Left ventricle myocardium superior (tissue), 1 donor: Measurements from ENCODE around the gene LTBP1. TPM values are rescaled to one million over a fixed set of nuclear protein-coding genes. Genes with fewer than 3 reads are reported as not detected.

ENCODE experiments used
- ATAC-seq: fragments of 200-7000 bp; cut with Tn5 transposase; one replicate; pipeline ENCODE4 v1.9.1; 2020; ENCODE audit warnings: mild to moderate bottlenecking, moderate library complexity
- DNase-seq: peaks from one replicate; pipeline ENCODE4 v3.0.0-alpha.2; 2020
- intact Hi-C: fragments of 100-400 bp; cut with micrococcal nuclease; formaldehyde crosslinking; loops from one replicate; pipeline ENCODE4 v1.11.0; 2022
- total RNA-seq: library from RNA; stranded (reverse); fragmentation: NEBNext Ultra II Directional; extraction: Animal tissue kit (Norgen Biotek cat#: 25700); gene quantifications from one replicate; pipeline ENCODE4 v1.2.1, GENCODE V29; 2021
- donor health status: DM: no; HTN: yes; CAD: no; lungs with severe emphysema.

Gene LTBP1
- total RNA-seq, 1 donor from 2014 or later: 72.5 TPM

DNA sequence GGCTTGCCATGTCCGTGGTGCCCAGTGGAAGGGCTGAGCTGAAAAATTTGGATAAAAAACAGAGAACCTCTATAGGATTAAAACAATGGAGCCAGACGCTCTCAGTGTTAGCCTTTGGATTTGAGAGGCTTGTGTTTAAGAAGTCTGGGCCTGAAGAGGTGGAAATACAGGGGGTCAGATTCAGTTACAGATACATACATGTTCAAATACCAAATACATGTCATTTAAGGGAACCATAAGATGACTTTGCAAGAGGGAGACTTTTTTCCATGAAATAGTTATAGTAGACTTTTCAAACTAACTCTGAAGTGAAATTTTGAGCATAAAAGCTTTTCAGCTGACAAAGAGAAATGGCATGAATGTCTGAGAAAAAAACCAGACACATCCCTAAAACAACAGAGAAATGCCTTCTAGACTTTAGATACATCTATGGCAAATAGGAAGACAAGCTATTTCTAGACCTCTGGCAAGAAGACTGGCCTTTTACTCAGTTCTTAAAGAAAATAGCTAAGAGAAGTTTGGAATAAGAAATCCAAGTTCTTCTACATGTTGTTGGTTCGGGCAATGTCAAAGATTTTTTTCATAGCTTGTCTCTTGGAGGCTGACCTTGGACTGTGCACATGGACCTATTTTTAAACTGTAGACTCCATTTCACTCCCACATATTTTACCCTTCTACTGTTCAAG, 112.9 kb downstream of the LTBP1 start:
- DNase-seq: no peak

DNA sequence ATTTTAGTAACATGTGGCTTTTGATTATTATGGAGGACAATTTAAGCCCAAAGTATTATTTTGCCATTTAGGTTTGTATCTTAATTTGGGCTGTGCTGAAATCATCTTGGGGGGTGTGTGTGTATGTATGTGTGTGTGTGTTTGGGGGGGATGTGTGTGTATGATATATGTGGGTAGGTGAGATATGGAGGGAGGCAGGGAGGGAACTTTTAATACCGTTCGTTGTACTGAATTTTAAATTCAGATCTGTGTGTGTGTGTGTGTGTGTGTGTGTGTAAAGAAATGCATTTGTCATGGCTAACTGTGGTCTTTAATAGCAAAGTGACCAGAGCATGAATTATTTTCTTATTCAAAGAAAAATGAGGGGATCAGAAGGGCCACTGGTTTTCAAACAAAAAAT, 113.7 kb downstream of the LTBP1 start:
- DNase-seq (no peak), ATAC-seq (peak; percentile 42)
- intact Hi-C loops: no loop called here

More for the DNA sequence above, 112.9 kb downstream of the LTBP1 start:
- intact Hi-C loops: no loop called here
- ATAC-seq: peak; percentile 89

DNA sequence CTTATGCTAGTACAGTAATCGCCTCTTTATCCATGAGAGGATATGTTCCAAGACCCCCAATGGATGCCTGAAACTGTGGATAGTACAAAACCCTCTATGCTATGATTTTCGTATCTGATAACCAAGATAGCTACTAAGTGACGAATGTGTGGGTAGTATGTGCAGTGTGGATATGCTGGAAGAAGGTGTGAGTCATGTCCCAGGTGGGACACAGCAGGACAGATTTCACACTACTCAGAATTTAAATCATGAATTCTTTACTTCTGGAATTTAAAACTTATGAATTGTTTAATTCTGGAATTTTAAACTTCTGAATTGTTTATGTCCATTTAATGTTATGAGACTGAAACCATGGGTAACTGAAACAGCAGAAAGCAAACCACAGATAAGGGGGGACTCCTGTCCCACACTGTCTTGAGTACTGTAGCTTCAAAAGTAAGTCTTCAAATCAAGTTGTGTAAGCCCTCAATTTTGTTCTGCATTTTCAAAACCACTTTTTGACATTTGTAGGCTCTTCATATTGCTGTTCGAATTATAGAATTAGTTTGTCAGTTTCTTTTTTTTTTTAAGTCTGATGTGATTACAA, 116.0 kb downstream of the LTBP1 start:
- intact Hi-C loops: no loop called here
- ATAC-seq (no peak), DNase-seq (no peak)

GRCh38 chr2:33064349-33064801, 117.6 kb downstream of the LTBP1 start:
- intact Hi-C loops: no loop called here
- DNase-seq (no peak), ATAC-seq (no peak)

DNA sequence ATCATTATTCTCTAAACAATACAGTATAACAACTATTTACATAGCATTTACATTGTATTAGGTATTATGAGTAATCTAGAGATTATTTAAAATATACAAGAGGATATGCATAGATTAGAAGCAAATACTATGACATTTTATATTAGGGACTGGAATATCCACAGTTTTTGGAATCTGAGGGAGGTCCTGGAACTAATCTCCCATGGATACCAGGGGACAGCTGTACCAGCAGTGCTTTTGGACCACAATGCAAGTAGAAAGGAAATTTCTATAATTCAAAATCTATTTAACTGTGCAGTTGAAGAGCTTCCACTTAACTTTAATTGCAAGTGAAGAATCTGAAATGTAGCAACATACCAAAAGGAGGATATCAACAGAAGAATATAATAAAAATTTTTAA, 120.8 kb downstream of the LTBP1 start:
- intact Hi-C loops: no loop called here
- DNase-seq (no peak), ATAC-seq (no peak)

DNA sequence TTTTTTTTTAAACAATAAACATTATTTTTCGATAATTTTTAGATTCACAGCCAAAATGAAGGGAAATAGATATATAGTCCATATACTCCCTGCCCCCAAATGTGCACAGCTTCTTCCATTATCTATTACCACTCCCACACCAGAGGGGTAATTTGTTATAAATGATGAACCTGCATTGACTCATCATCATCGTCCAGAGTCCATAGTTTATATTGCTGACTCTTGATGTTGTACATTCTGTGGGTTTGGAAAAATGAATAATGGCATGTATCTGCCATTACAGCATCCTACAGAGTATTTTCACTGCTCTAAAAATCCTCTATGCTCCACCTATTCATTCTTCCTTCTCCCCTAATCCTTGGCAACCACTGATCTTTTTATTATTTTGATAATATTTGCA, 121.5 kb downstream of the LTBP1 start:
- ATAC-seq: no peak
- intact Hi-C loops: no loop called here

DNA sequence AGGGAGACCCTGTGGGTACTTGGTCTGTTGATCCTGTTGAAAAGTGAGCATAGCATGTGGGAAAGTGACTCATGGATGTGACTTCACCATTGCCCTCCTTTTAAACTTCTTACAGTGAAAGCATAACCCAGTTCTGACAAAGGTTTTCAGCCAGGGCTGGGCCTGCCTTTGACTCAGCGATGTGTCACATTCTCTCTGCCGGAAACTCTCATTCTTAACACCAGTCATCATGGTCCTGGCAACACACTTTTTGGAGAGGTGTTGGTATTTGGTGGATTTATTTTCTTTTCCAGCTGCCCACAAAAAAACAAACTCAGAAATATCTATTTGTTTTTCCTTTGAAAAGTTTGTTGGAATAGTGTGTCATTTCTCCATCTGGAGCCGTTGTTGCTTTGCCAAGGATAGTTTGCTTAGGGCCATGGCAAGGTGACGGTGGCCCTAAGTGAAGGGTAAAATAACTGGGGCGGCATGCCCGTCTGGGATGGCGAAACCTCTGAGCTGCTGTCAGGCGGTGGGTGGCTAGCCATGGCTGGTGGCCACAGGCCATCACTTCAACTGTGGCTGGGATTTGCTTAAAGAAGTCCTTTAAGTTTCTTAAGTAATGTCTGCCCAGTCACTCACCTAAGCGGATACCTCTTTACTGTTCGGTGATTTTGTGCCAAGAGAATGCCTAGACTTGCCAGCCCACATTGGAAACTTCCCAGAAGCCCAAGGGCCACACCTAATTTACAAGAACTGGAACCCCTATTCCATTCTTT, 123.3 kb downstream of the LTBP1 start:
- peak; percentile 45 for DNase-seq
- intact Hi-C loops: no loop called here
- ATAC-seq: peak; percentile 88

More for the DNA sequence above, 121.5 kb downstream of the LTBP1 start:
- DNase-seq: no peak

- DNase-seq (no peak), ATAC-seq (no peak)
- intact Hi-C loops: no loop called here
These were observed 124.8 kb downstream of the LTBP1 start for GRCh38 chr2:33071591-33071990.

GRCh38 chr2:33072614-33073013, 125.9 kb downstream of the LTBP1 start:
- no peak for DNase-seq
- intact Hi-C loops: no loop called here
- ATAC-seq: no peak

- intact Hi-C loops: no loop called here
- DNase-seq (no peak), ATAC-seq (no peak)
These were observed 126.3 kb downstream of the LTBP1 start for GRCh38 chr2:33073018-33073417.

DNA sequence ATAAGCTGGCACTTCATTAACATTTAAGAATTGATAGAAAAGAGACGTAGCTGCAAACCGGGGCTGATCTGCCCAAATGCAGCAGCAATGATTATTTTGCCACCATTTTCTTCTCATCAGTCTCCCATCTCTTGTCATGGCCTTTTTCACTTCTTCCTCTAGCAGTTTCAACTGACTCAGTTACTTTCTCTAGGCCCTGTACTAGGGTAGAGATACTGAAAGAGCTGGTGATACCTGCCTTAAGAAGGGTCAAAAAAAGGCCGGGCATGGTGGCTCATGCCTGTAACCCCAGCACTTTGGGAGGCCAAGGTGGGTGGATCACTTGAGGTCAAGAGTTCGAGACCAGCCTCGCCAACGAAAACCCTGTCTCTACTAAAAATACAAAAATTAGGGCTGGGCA, 127.4 kb downstream of the LTBP1 start:
- intact Hi-C loops: no loop called here
- no peak for ATAC-seq
- no peak for DNase-seq

DNA sequence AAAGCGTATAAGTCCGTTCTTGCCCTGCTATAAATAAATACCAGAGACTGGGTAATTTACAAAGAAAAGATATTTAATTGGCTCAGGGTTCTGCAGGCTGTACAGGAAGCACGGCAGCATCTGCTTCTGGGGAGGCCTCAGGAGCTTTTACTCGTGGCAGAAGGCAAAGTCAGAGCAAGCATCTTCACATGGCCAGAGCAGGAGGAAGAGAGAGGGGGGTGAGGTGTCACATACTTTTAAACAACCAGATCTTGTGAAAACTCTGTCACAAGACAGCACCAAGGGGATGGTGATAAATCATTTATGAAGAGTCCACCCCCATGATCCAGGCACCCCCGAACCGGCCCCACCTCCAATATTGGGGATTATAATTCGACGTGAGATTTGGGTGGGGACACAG, 130.6 kb downstream of the LTBP1 start:
- intact Hi-C loops: no loop called here
- no peak for DNase-seq
- no peak for ATAC-seq

- ATAC-seq: no peak
- intact Hi-C loops: no loop called here
These were observed 131.1 kb downstream of the LTBP1 start for GRCh38 chr2:33077844-33078243.

GRCh38 chr2:33081691-33082090, 134.9 kb downstream of the LTBP1 start:
- intact Hi-C loops: no loop called here
- DNase-seq: no peak
- no peak for ATAC-seq

More at GRCh38 chr2:33077844-33078243, 131.1 kb downstream of the LTBP1 start:
- no peak for DNase-seq

GRCh38 chr2:33083699-33084387, 137.1 kb downstream of the LTBP1 start:
- intact Hi-C loops: no loop called here
- ATAC-seq (no peak), DNase-seq (no peak)

GRCh38 chr2:33084433-33084832, 137.7 kb downstream of the LTBP1 start:
- ATAC-seq: no peak
- intact Hi-C loops: no loop called here

DNA sequence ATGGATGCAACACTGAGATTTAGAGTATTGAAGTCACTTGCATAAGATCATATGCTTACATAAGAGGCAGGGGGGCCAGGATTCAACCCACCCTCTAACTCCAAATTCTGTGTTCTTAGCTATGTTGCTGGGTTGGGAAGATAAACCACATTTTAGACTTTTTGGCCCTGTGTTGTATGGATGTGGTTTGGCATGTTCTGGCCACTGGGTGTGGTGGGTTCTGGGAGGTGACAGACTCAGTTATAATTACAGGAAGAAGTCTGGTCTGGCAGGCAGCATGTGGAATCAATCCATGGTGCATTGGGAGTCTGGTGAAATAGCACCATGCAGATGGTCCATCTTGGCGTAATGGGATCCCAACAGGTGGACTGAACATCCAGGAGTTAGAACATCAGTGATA, 138.9 kb downstream of the LTBP1 start:
- peak; percentile 55 for ATAC-seq
- intact Hi-C loops: no loop called here
- DNase-seq: no peak

More at GRCh38 chr2:33084433-33084832, 137.7 kb downstream of the LTBP1 start:
- no peak for DNase-seq

GRCh38 chr2:33086400-33087015, 139.8 kb downstream of the LTBP1 start:
- intact Hi-C loops: no loop called here
- peak; percentile 52 for ATAC-seq
- no peak for DNase-seq

- intact Hi-C loops: no loop called here
- no peak for DNase-seq
- no peak for ATAC-seq
These were observed 143.9 kb downstream of the LTBP1 start for GRCh38 chr2:33090553-33091134.
